Kidney epithelial cell (primary cell): ENCODE results near the gene CSTF1. TPM values are rescaled to one million over a fixed set of nuclear protein-coding genes. Genes with fewer than 3 reads are reported as not detected.

Experiments used
- DNase-seq: peaks from one replicate; pipeline ENCODE4 v3.0.0-alpha.2; 2010; ENCODE audit warnings: low read depth
- H3K27me3 ChIP-seq: 2 replicates; pipeline ENCODE4 v1.6.0; 2011; ENCODE audit warnings: low read length; ENCODE audit not compliant: control insufficient read depth, insufficient read depth
- H3K36me3 ChIP-seq: 2 replicates; pipeline ENCODE4 v1.5.1; 2011; ENCODE audit warnings: low read length; ENCODE audit not compliant: control insufficient read depth, insufficient read depth
- H3K4me3 ChIP-seq: 2 replicates; pipeline ENCODE4 v1.5.1; 2011; ENCODE audit warnings: low read depth, mild to moderate bottlenecking, control low read depth, low read length
- total RNA-seq: library from RNA; depleted of rRNA; stranded (reverse); fragments of >200 nt; gene quantifications from 2 replicates; pipeline ENCODE4 v1.2.3, GENCODE V29; 2015
- TF ChIP-seq, protein P1 (sequence below): IDR thresholded peaks from 2 replicates; pipeline ENCODE4 v1.5.1; 2011; ENCODE audit warnings: mild to moderate bottlenecking, moderate library complexity, low read length, control low read depth, inconsistent platforms; ENCODE audit not compliant: insufficient read depth, poor library complexity, severe bottlenecking

CSTF1 gene
- total RNA-seq, 1 donor from 2014 or later, result 27.7 TPM

DNA sequence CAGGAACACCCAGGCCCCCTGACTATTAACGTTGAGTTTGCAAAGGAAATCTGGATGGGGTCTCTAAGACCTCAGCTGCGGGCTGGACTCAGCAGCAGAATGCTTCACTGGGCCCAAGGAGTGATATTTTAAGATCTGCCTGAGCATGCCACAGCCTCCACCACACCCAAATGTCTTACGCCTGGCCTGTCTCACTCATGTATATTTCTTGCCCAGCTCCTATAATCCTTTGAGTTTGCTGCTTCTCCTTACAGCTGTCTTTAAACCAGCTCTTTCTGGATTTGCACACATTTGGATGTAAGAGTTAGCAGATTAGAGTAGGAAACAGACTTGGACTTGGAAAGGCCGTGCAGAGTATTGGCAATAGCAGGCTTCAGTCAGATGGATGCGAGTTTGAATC is 36.0 kb downstream of the CSTF1 start:
- no peaks in the 10 kb centered on the region for H3K27me3 ChIP-seq
- no peaks in the 10 kb centered on the region for H3K36me3 ChIP-seq
- H3K4me3 ChIP-seq, result no peak overlapping the region
- DNase-seq, result no peak
- TF ChIP-seq, protein P1, sequence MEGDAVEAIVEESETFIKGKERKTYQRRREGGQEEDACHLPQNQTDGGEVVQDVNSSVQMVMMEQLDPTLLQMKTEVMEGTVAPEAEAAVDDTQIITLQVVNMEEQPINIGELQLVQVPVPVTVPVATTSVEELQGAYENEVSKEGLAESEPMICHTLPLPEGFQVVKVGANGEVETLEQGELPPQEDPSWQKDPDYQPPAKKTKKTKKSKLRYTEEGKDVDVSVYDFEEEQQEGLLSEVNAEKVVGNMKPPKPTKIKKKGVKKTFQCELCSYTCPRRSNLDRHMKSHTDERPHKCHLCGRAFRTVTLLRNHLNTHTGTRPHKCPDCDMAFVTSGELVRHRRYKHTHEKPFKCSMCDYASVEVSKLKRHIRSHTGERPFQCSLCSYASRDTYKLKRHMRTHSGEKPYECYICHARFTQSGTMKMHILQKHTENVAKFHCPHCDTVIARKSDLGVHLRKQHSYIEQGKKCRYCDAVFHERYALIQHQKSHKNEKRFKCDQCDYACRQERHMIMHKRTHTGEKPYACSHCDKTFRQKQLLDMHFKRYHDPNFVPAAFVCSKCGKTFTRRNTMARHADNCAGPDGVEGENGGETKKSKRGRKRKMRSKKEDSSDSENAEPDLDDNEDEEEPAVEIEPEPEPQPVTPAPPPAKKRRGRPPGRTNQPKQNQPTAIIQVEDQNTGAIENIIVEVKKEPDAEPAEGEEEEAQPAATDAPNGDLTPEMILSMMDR, result no peak

DNA sequence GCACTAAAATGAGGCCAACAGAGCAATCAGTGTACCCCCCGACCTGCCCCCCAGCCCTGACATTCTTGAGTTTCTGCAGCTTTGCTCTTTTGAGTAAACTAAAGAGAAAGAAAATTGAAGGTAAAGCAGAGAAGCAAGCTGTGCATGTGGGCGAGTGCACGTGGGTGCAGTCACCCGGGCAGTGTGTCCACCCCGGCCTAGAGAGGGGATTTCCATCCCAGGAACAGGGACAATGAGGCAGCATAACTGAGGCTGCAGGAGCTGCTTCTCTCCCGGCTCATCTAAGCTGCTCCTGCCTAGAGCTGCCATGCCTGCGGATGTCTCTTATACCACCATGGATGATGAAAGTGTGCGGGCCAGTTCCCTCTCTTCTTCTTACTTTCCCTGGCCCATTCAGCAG is 36.4 kb downstream of the CSTF1 start:
- Histone ChIP-seq H3K4me3 (no peak overlapping the region), H3K27me3 (no peaks in the 10 kb centered on the region), H3K36me3 (no peaks in the 10 kb centered on the region)
- TF ChIP-seq, protein P1, result no peak
- DNase-seq, result no peak

DNA sequence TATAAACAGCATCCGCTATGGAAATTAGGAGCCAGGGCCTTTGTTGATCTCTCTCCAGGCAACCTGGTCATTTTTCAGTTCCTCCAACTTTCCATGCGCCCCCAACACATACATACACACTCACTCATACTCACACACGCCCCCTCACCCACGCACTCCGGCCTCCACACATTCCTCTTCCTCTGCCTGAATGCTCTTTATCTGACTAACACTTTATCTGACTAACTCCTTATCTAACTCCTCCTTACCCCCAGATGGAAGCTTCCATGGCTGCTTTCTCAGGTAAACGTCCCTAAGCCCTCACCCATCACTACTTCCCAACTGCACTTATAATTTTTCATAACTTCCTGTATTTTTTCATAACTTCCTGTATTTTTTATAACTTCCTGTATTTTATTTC is 37.1 kb downstream of the CSTF1 start:
- no peak overlapping the region for H3K4me3 ChIP-seq
- H3K36me3 ChIP-seq, result no peaks in the 10 kb centered on the region
- H3K27me3 ChIP-seq, result no peaks in the 10 kb centered on the region
- TF ChIP-seq, protein P1, result no peak
- DNase-seq, result no peak

DNA sequence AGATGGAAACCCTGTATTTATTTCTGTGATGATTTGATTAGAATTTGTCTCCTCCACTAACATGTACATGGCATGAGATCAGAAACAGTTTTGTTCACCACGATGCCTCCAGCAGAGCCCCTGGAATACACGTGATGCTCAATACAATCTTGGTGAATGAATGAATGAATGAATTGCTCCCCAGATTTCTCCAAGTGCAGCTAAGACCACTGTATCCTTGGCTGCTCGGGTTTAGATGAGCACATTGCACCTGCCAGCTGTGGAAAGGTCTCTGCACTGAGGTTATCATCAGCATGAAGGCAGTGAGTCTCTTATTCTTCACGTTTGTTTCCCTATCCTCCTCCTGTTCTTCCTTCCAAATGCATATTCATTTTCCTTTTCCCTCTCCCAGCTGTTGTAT is 37.5 kb downstream of the CSTF1 start:
- DNase-seq, result no peak
- Histone ChIP-seq H3K27me3 (no peaks in the 10 kb centered on the region), H3K36me3 (no peaks in the 10 kb centered on the region), H3K4me3 (no peak overlapping the region)
- TF ChIP-seq, protein P1, result no peak

DNA sequence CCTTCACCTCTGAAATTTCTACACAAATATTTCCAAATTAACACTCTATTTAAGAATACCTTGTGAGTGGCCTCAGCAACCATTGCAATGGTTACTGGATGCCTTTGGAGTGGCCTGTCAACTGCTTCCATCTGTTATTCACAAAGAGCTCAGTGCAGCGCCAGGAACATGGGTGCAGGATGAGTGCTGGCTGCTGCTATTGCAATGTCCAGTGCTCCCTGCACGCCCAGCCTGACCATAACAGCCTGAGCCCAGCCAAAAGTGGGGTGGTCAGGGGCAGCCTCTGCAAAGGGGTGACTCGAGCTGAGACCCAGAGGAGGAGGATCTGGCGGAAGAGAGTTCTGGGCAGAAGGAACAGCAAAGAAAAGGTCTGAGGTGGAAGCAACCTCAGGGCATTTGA is 38.0 kb downstream of the CSTF1 start:
- H3K27me3 ChIP-seq, result no peaks in the 10 kb centered on the region
- DNase-seq, result no peak
- H3K36me3 ChIP-seq, result no peaks in the 10 kb centered on the region
- no peak overlapping the region for H3K4me3 ChIP-seq
- TF ChIP-seq, protein P1, result no peak

DNA sequence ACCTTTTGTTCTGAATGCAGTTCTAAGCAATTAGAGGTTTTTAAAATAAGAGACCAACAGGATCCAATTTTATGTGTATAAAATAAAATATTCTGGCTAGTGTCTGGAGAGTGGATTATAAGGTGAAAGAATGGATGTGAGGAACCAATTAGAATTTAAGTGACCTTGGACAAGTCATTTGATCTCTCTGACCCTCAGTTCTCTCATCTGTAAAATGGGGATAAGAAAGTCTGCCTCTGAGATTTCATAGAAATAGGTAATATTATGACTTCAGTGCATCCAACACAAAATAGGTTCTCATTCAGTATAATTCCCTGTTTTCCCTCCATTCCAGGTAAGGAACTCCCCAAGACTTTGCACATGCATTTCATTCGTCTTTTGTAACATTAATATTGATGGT is 38.5 kb downstream of the CSTF1 start:
- no peaks in the 10 kb centered on the region for H3K27me3 ChIP-seq
- H3K36me3 ChIP-seq, result no peaks in the 10 kb centered on the region
- H3K4me3 ChIP-seq, result no peak overlapping the region
- TF ChIP-seq, protein P1, result no peak
- DNase-seq, result no peak
